NCI-H2227 (cell line): ENCODE results near the gene MYO5B.
A peak's percentile ranks its signal among the peaks of the same experiment; 100 is the strongest.

Experiments used
- DNase-seq: peaks from one replicate; lab custom pipeline; 2025; ENCODE audit not compliant: unreplicated experiment; lab: John Stamatoyannopoulos, UW

MYO5B gene

GRCh38 chr18:50024466-50024865, 170.5 kb downstream of the MYO5B start:
- no peak for DNase-seq

GRCh38 chr18:50022985-50023384, 172.0 kb downstream of the MYO5B start:
- no peak for DNase-seq

- no peak for DNase-seq
Observed at GRCh38 chr18:50014606-50015005, 180.3 kb downstream of the MYO5B start.

GRCh38 chr18:50013363-50014138, 181.4 kb downstream of the MYO5B start:
- DNase-seq = no peak

- DNase-seq = no peak
Observed at GRCh38 chr18:50011813-50012435, 183.0 kb downstream of the MYO5B start.

- DNase-seq = peak; percentile 44
Observed at GRCh38 chr18:50009773-50010335, 185.1 kb downstream of the MYO5B start.

GRCh38 chr18:50008306-50008705, 186.6 kb downstream of the MYO5B start:
- DNase-seq = no peak

- no peak for DNase-seq
Observed at GRCh38 chr18:50006470-50007046, 188.4 kb downstream of the MYO5B start.

- DNase-seq = no peak
Observed at GRCh38 chr18:50004013-50004412, 190.9 kb downstream of the MYO5B start.

- DNase-seq = no peak
Observed at GRCh38 chr18:50002781-50003180, 192.2 kb downstream of the MYO5B start.

GRCh38 chr18:50000227-50000626, 194.7 kb downstream of the MYO5B start:
- no peak for DNase-seq

GRCh38 chr18:49999128-49999527, 195.8 kb downstream of the MYO5B start:
- DNase-seq = no peak

GRCh38 chr18:49997558-49997957, 197.4 kb downstream of the MYO5B start:
- DNase-seq = peak; percentile 32

- DNase-seq = no peak
Observed at GRCh38 chr18:49994410-49994809, 200.5 kb downstream of the MYO5B start.

GRCh38 chr18:49993299-49993698, 201.6 kb downstream of the MYO5B start:
- no peak for DNase-seq

- DNase-seq = no peak
Observed at GRCh38 chr18:49988733-49989132, 206.2 kb downstream of the MYO5B start.

- no peak for DNase-seq
Observed at GRCh38 chr18:49988101-49988500, 206.8 kb downstream of the MYO5B start.

- no peak for DNase-seq
Observed at GRCh38 chr18:49985236-49985635, 209.7 kb downstream of the MYO5B start.

- no peak for DNase-seq
Observed at GRCh38 chr18:49980896-49981295, 214.1 kb downstream of the MYO5B start.

- DNase-seq = no peak
Observed at GRCh38 chr18:49976795-49977560, 218.0 kb downstream of the MYO5B start.

GRCh38 chr18:49976001-49976400, 218.9 kb downstream of the MYO5B start:
- DNase-seq = no peak
